HEK293 (cell line): ENCODE results near the gene IVD.

Experiments used
- CTCF ChIA-PET: fragments of 350-600 bp; formaldehyde crosslinking; extraction: SDS; loops from one replicate; lab custom pipeline; 2021; ENCODE audit warnings: antibody characterized with exemption; lab: Yijun Ruan, JAX
- POLR2A ChIA-PET: fragments of 300-600 bp; formaldehyde crosslinking; extraction: SDS; loops from one replicate; lab custom pipeline; 2020; ENCODE audit warnings: antibody characterized with exemption, inconsistent platforms; lab: Yijun Ruan, JAX
- H3K27ac ChIP-seq: fragments of 200-500 bp; sonication (Bioruptor generic); 2 replicates; pipeline ENCODE4 v1.5.1; 2014; ENCODE audit warnings: low read depth, low read length, control low read depth, inconsistent platforms; ENCODE audit errors: extremely low read depth
- H3K36me3 ChIP-seq, 2 experiments: fragments of 200-500 bp in 1 of 2; sonication (Bioruptor generic) in 1 of 2; 1 replicate in 1 of 2; 2 replicates in 1 of 2; pipeline ENCODE4 v1.5.1; 2014 to 2017; ENCODE audit warnings: inconsistent platforms in 2 of 2, low read length in 2 of 2; ENCODE audit not compliant: control insufficient read depth in 2 of 2, insufficient read depth in 1 of 2
- H3K4me1 ChIP-seq: fragments of 200-500 bp; sonication (Bioruptor generic); 2 replicates; pipeline ENCODE4 v1.5.1; 2014; ENCODE audit warnings: mild to moderate bottlenecking, low read length, inconsistent platforms; ENCODE audit not compliant: control insufficient read depth, insufficient read depth
- H3K4me3 ChIP-seq: 2 replicates; pipeline ENCODE4 v1.5.1; 2011; ENCODE audit warnings: low read depth, mild to moderate bottlenecking, control low read depth, low read length, moderate library complexity
- H3K9me3 ChIP-seq: fragments of 200-500 bp; sonication (Bioruptor generic); 2 replicates; pipeline ENCODE4 v1.5.1; 2014; ENCODE audit warnings: low read depth, low read length, inconsistent platforms; ENCODE audit not compliant: control insufficient read depth, insufficient read depth
- FEZF1 ChIP-seq: fragments of 450-650 bp; formaldehyde crosslinking; IDR thresholded peaks from 2 replicates; pipeline ENCODE4 v1.5.1; 2016; ENCODE audit warnings: missing biosample characterization, missing genetic modification characterization
- HOXD13 ChIP-seq: sonication (generic); formaldehyde crosslinking; IDR thresholded peaks from 2 replicates; pipeline ENCODE4 v1.8.0; 2022; ENCODE audit warnings: missing genetic modification reagents, borderline replicate concordance
- KLF1 ChIP-seq: fragments of 450-650 bp; formaldehyde crosslinking; IDR thresholded peaks from 2 replicates; pipeline ENCODE4 v1.5.1; 2016; ENCODE audit warnings: missing biosample characterization, missing genetic modification characterization
- MYNN ChIP-seq: fragments of 450-650 bp; formaldehyde crosslinking; IDR thresholded peaks from 2 replicates; pipeline ENCODE4 v1.5.1; 2016; ENCODE audit warnings: missing biosample characterization, missing genetic modification characterization, borderline replicate concordance
- TRIM28 ChIP-seq: IDR thresholded peaks from 2 replicates; pipeline ENCODE4 v1.6.1; 2011; ENCODE audit warnings: low read length, control low read depth, borderline replicate concordance
- YY2 ChIP-seq: fragments of 450-650 bp; formaldehyde crosslinking; IDR thresholded peaks from 2 replicates; pipeline ENCODE4 v1.5.1; 2016; ENCODE audit warnings: missing biosample characterization, missing genetic modification characterization
- ZBTB48 ChIP-seq: fragments of 450-650 bp; formaldehyde crosslinking; IDR thresholded peaks from 2 replicates; pipeline ENCODE4 v1.5.1; 2016; ENCODE audit warnings: missing biosample characterization, missing genetic modification characterization
- ZFHX2 ChIP-seq: fragments of 450-650 bp; formaldehyde crosslinking; conservative IDR thresholded peaks from 2 replicates; pipeline ENCODE4 v1.5.1; 2016; ENCODE audit warnings: missing biosample characterization, missing genetic modification characterization
- ZNF138 ChIP-seq: fragments of 450-650 bp; formaldehyde crosslinking; IDR thresholded peaks from 2 replicates; pipeline ENCODE4 v1.5.1; 2016; ENCODE audit warnings: missing biosample characterization, missing genetic modification characterization, borderline replicate concordance
- ZNF19 ChIP-seq: fragments of 450-650 bp; formaldehyde crosslinking; IDR thresholded peaks from 2 replicates; pipeline ENCODE4; 2016; ENCODE audit warnings: missing biosample characterization, missing genetic modification characterization, low read depth
- ZNF202 ChIP-seq: fragments of 450-650 bp; formaldehyde crosslinking; IDR thresholded peaks from 2 replicates; pipeline ENCODE4 v1.5.1; 2016; ENCODE audit warnings: missing biosample characterization, missing genetic modification characterization, borderline replicate concordance
- ZNF214 ChIP-seq: fragments of 450-650 bp; formaldehyde crosslinking; IDR thresholded peaks from 2 replicates; pipeline ENCODE4 v1.5.1; 2017; ENCODE audit warnings: missing biosample characterization, mild to moderate bottlenecking, missing genetic modification characterization, borderline replicate concordance
- ZNF37A ChIP-seq: fragments of 450-650 bp; IDR thresholded peaks from 2 replicates; pipeline ENCODE4 v1.5.1; 2018; ENCODE audit warnings: missing biosample characterization, missing genetic modification characterization
- ZNF473 ChIP-seq: fragments of 450-650 bp; formaldehyde crosslinking; IDR thresholded peaks from 2 replicates; pipeline ENCODE4 v1.5.1; 2017; ENCODE audit warnings: missing biosample characterization, missing genetic modification characterization
- ZNF837 ChIP-seq: fragments of 450-650 bp; formaldehyde crosslinking; IDR thresholded peaks from 2 replicates; pipeline ENCODE4 v1.5.1; 2016; ENCODE audit warnings: missing biosample characterization, missing genetic modification characterization
- ZXDB ChIP-seq: fragments of 450-650 bp; formaldehyde crosslinking; IDR thresholded peaks from 2 replicates; pipeline ENCODE4 v1.5.1; 2016; ENCODE audit warnings: missing biosample characterization, missing genetic modification characterization
- TF ChIP-seq, protein P1 (sequence below): IDR thresholded peaks from 2 replicates; pipeline ENCODE4 v1.6.1; 2011; ENCODE audit warnings: mild to moderate bottlenecking, low read depth, low read length, borderline replicate concordance
- TF ChIP-seq, protein P2 (sequence below): fragments of 450-650 bp; formaldehyde crosslinking; IDR thresholded peaks from 2 replicates; pipeline ENCODE4 v1.5.1; 2016; ENCODE audit warnings: missing biosample characterization, missing genetic modification characterization
- TF ChIP-seq, protein P3 (sequence below): fragments of 450-650 bp; formaldehyde crosslinking; IDR thresholded peaks from 2 replicates; pipeline ENCODE4 v1.5.1; 2017; ENCODE audit warnings: missing biosample characterization, missing genetic modification characterization
- TF ChIP-seq, protein P4 (sequence below): fragments of 450-650 bp; formaldehyde crosslinking; IDR thresholded peaks from 2 replicates; pipeline ENCODE4 v1.5.1; 2016; ENCODE audit warnings: missing biosample characterization, missing genetic modification characterization
- TF ChIP-seq, protein P5 (sequence below): fragments of 450-650 bp; formaldehyde crosslinking; IDR thresholded peaks from 2 replicates; pipeline ENCODE4 v1.5.1; 2016; ENCODE audit warnings: missing biosample characterization, missing genetic modification characterization

The IVD gene

DNA sequence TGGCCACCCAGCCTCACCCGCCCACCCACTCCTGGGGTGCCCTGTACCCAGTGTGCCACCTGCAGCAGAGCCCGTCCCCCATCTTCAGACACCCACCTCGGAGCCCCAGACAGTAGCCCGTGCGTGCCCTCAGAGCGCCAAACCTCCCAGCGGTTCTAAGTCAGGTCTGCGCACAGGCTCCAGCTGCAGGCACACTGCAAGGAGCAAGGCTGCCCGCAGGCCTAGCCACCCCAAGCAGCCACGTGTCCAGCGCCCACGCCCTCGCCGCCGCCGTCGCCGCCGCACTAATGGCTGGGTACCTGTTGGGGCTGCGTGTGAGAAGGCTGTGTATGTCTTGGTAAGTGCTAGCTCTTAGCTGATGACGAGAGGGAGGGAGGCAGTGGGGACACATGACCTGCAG is 56.4 kb downstream of the IVD start:
- POLR2A ChIA-PET, result no interaction called here
- TF ChIP-seq ZNF214 (tag by site-specific recombination) (no peak), MYNN (tag by site-specific recombination) (no peak), ZFHX2 (tag by site-specific recombination) (no peak), ZNF473 (tag by site-specific recombination) (no peak), ZNF37A (tag by site-specific recombination) (no peak), ZNF837 (no peak), YY2 (tag by site-specific recombination) (no peak), FEZF1 (tag by site-specific recombination) (no peak), HOXD13 (no peak), ZNF202 (no peak)
- TF ChIP-seq, protein P1, sequence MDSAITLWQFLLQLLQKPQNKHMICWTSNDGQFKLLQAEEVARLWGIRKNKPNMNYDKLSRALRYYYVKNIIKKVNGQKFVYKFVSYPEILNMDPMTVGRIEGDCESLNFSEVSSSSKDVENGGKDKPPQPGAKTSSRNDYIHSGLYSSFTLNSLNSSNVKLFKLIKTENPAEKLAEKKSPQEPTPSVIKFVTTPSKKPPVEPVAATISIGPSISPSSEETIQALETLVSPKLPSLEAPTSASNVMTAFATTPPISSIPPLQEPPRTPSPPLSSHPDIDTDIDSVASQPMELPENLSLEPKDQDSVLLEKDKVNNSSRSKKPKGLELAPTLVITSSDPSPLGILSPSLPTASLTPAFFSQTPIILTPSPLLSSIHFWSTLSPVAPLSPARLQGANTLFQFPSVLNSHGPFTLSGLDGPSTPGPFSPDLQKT, result no peak
- TF ChIP-seq, protein P2, sequence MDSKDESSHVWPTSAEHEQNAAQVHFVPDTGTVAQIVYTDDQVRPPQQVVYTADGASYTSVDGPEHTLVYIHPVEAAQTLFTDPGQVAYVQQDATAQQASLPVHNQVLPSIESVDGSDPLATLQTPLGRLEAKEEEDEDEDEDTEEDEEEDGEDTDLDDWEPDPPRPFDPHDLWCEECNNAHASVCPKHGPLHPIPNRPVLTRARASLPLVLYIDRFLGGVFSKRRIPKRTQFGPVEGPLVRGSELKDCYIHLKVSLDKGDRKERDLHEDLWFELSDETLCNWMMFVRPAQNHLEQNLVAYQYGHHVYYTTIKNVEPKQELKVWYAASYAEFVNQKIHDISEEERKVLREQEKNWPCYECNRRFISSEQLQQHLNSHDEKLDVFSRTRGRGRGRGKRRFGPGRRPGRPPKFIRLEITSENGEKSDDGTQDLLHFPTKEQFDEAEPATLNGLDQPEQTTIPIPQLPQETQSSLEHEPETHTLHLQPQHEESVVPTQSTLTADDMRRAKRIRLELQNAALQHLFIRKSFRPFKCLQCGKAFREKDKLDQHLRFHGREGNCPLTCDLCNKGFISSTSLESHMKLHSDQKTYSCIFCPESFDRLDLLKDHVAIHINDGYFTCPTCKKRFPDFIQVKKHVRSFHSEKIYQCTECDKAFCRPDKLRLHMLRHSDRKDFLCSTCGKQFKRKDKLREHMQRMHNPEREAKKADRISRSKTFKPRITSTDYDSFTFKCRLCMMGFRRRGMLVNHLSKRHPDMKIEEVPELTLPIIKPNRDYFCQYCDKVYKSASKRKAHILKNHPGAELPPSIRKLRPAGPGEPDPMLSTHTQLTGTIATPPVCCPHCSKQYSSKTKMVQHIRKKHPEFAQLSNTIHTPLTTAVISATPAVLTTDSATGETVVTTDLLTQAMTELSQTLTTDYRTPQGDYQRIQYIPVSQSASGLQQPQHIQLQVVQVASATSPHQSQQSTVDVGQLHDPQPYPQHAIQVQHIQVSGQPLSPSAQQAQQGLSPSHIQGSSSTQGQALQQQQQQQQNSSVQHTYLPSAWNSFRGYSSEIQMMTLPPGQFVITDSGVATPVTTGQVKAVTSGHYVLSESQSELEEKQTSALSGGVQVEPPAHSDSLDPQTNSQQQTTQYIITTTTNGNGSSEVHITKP (tag by site-specific recombination), result no peak
- TF ChIP-seq, protein P3, sequence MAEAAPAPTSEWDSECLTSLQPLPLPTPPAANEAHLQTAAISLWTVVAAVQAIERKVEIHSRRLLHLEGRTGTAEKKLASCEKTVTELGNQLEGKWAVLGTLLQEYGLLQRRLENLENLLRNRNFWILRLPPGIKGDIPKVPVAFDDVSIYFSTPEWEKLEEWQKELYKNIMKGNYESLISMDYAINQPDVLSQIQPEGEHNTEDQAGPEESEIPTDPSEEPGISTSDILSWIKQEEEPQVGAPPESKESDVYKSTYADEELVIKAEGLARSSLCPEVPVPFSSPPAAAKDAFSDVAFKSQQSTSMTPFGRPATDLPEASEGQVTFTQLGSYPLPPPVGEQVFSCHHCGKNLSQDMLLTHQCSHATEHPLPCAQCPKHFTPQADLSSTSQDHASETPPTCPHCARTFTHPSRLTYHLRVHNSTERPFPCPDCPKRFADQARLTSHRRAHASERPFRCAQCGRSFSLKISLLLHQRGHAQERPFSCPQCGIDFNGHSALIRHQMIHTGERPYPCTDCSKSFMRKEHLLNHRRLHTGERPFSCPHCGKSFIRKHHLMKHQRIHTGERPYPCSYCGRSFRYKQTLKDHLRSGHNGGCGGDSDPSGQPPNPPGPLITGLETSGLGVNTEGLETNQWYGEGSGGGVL (tag by site-specific recombination), result no peak
- TF ChIP-seq, protein P4, sequence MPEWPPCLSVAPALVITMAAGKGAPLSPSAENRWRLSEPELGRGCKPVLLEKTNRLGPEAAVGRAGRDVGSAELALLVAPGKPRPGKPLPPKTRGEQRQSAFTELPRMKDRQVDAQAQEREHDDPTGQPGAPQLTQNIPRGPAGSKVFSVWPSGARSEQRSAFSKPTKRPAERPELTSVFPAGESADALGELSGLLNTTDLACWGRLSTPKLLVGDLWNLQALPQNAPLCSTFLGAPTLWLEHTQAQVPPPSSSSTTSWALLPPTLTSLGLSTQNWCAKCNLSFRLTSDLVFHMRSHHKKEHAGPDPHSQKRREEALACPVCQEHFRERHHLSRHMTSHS (tag by site-specific recombination), result no peak
- Histone ChIP-seq H3K4me3 (no peak overlapping the region), H3K36me3 (peaks cover 0 to 68% of the 10 kb centered on the region in 2 experiments; a peak in 2 of 3 replicates), H3K4me1 (no peaks in the 10 kb centered on the region), H3K9me3 (no peaks in the 10 kb centered on the region), H3K27ac (no peak overlapping the region)
- CTCF ChIA-PET, result interaction anchor here (0.5 to 0.8 kb wide), 2 partner anchors 16 to 437 kb away, joined by 3 read pairs; no protein-coding TSS in a partner anchor

DNA sequence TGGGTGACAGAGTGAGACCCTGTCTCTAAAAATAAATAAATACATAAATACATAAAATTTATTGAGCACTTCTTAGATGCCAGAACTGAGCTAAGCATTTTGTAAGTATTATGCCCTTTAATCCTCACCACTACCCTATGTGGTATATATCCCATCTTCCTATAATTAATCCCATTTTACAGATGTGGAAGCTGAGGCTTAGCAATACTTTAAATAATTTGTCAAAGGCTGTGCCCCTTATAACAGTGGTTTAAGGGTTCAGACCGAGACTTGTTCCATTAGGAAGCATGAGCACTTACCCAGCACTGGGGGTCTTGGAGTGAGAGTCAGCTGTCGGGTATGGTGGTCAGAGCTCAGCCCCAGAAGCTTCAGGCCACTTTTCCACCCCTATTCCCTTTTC is 57.7 kb downstream of the IVD start:
- H3K4me1 ChIP-seq, result no peaks in the 10 kb centered on the region
- POLR2A ChIA-PET, result no interaction called here
- peaks cover 0 to 73% of the 10 kb centered on the region in 2 experiments; a peak in 2 of 3 replicates for H3K36me3 ChIP-seq
- H3K9me3 ChIP-seq, result no peaks in the 10 kb centered on the region
- H3K27ac ChIP-seq, result no peak overlapping the region
- H3K4me3 ChIP-seq, result no peak overlapping the region
- TF ChIP-seq TRIM28 (no peak), ZNF19 (tag by site-specific recombination) (no peak), ZBTB48 (tag by site-specific recombination) (no peak), ZNF138 (tag by site-specific recombination) (no peak), ZXDB (tag by site-specific recombination) (no peak), KLF1 (no peak)
- TF ChIP-seq, protein P5, sequence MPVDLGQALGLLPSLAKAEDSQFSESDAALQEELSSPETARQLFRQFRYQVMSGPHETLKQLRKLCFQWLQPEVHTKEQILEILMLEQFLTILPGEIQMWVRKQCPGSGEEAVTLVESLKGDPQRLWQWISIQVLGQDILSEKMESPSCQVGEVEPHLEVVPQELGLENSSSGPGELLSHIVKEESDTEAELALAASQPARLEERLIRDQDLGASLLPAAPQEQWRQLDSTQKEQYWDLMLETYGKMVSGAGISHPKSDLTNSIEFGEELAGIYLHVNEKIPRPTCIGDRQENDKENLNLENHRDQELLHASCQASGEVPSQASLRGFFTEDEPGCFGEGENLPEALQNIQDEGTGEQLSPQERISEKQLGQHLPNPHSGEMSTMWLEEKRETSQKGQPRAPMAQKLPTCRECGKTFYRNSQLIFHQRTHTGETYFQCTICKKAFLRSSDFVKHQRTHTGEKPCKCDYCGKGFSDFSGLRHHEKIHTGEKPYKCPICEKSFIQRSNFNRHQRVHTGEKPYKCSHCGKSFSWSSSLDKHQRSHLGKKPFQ, result no peak
- CTCF ChIA-PET, result interaction anchor here (1.7 kb wide), 1 partner anchor 119 kb away, joined by 4 read pairs; no protein-coding TSS in a partner anchor
